Measurements from ENCODE around the gene ATP13A4. TPM values are rescaled to one million over a fixed set of nuclear protein-coding genes. Genes with fewer than 3 reads are reported as not detected.

Gene ATP13A4
- total and polyA plus RNA-seq, 4 donors = 0.10 to 0.15 TPM; not detected in 2

- no peak overlapping the region for H3K4me3 ChIP-seq (ENCODE audit: low read length in 2 of 2)
- no peaks in the 10 kb centered on the region for H3K27me3 ChIP-seq (ENCODE audit: control insufficient read depth in 1 of 2, insufficient read depth in 2 of 2, low read length in 1 of 2)
- ATAC-seq (ENCODE audit: low FRiP score) (no peak), DNase-seq (no peak)
- no peak overlapping the region for H3K27ac ChIP-seq (ENCODE audit: low read depth in 1 of 2, low read length in 2 of 2)
- intact Hi-C loops (cut with DNase I) = no loop called here
- H3K4me1 ChIP-seq (ENCODE audit: control insufficient read depth in 1 of 2, insufficient read depth in 2 of 2, low read length in 2 of 2) = no peaks in the 10 kb centered on the region
- no peaks in the 10 kb centered on the region for H3K9me3 ChIP-seq (ENCODE audit: control insufficient read depth, low read length)
- H3K36me3 ChIP-seq (ENCODE audit: control insufficient read depth in 1 of 2, insufficient read depth in 2 of 2, low read length in 1 of 2) = no peaks in the 10 kb centered on the region
- WGBS, 2 donors = 45 to 57% methylated on average over 2 of the region's 2 CpGs
These were observed 167.1 kb downstream of the ATP13A4 start for GRCh38 chr3:193387596-193387995.

GRCh38 chr3:193378706-193379105, 176.0 kb downstream of the ATP13A4 start, which contains the start of gene ATP13A5:
TSS of gene ATP13A5 (minus strand) at chr3:193378753. CDS start at chr3:193378725, 28 bp downstream.
- 50 to 57% methylated on average over 6 of the region's 6 CpGs for WGBS, 2 donors
- ATAC-seq (ENCODE audit: low FRiP score) = no peak

GRCh38 chr3:193377591-193377990, 177.1 kb downstream of the ATP13A4 start:
- intact Hi-C loops (cut with DNase I) = no loop called here
- WGBS, 2 donors = 17 to 20% methylated on average over 2 of the region's 2 CpGs
- no peak overlapping the region for H3K27ac ChIP-seq (ENCODE audit: low read depth in 1 of 2, low read length in 2 of 2)
- H3K36me3 ChIP-seq (ENCODE audit: control insufficient read depth in 1 of 2, insufficient read depth in 2 of 2, low read length in 1 of 2) = no peaks in the 10 kb centered on the region
- no peak overlapping the region for H3K4me3 ChIP-seq (ENCODE audit: low read length in 2 of 2)
- H3K9me3 ChIP-seq (ENCODE audit: control insufficient read depth, low read length) = no peaks in the 10 kb centered on the region
- H3K4me1 ChIP-seq (ENCODE audit: control insufficient read depth in 1 of 2, insufficient read depth in 2 of 2, low read length in 2 of 2) = no peaks in the 10 kb centered on the region
- no peak for DNase-seq
- H3K27me3 ChIP-seq (ENCODE audit: control insufficient read depth in 1 of 2, insufficient read depth in 2 of 2, low read length in 1 of 2) = no peaks in the 10 kb centered on the region
- no peak for ATAC-seq (ENCODE audit: low FRiP score)

More at GRCh38 chr3:193378706-193379105, 176.0 kb downstream of the ATP13A4 start, which contains the start of gene ATP13A5:
- no peak for DNase-seq
- H3K27me3 ChIP-seq (ENCODE audit: control insufficient read depth in 1 of 2, insufficient read depth in 2 of 2, low read length in 1 of 2) = no peaks in the 10 kb centered on the region
- no peak within 1 kb of the TSS for H3K4me3 ChIP-seq (ENCODE audit: low read length in 2 of 2)
- no peak within 1 kb of the TSS for H3K27ac ChIP-seq (ENCODE audit: low read depth in 1 of 2, low read length in 2 of 2)
- intact Hi-C loops (cut with DNase I) = no loop called here
- H3K9me3 ChIP-seq (ENCODE audit: control insufficient read depth, low read length) = no peaks in the 10 kb centered on the region
- H3K4me1 ChIP-seq (ENCODE audit: control insufficient read depth in 1 of 2, insufficient read depth in 2 of 2, low read length in 2 of 2) = no peaks in the 10 kb centered on the region
- H3K36me3 ChIP-seq (ENCODE audit: control insufficient read depth in 1 of 2, insufficient read depth in 2 of 2, low read length in 1 of 2) = no peaks in the 10 kb centered on the region

- DNase-seq (no peak), ATAC-seq (ENCODE audit: low FRiP score) (no peak)
- H3K4me3 ChIP-seq (ENCODE audit: low read length in 2 of 2) = no peak overlapping the region
- no peak overlapping the region for H3K27ac ChIP-seq (ENCODE audit: low read depth in 1 of 2, low read length in 2 of 2)
- H3K4me1 ChIP-seq (ENCODE audit: control insufficient read depth in 1 of 2, insufficient read depth in 2 of 2, low read length in 2 of 2) = no peaks in the 10 kb centered on the region
- H3K9me3 ChIP-seq (ENCODE audit: control insufficient read depth, low read length) = no peaks in the 10 kb centered on the region
- intact Hi-C loops (cut with DNase I) = no loop called here
- no peaks in the 10 kb centered on the region for H3K27me3 ChIP-seq (ENCODE audit: control insufficient read depth in 1 of 2, insufficient read depth in 2 of 2, low read length in 1 of 2)
- no peaks in the 10 kb centered on the region for H3K36me3 ChIP-seq (ENCODE audit: control insufficient read depth in 1 of 2, insufficient read depth in 2 of 2, low read length in 1 of 2)
- 84 to 90% methylated on average over 8 of the region's 8 CpGs for WGBS, 2 donors
These were observed 179.1 kb downstream of the ATP13A4 start for GRCh38 chr3:193375614-193376013.

- H3K27me3 ChIP-seq (ENCODE audit: control insufficient read depth in 1 of 2, insufficient read depth in 2 of 2, low read length in 1 of 2) = no peaks in the 10 kb centered on the region
- no peak overlapping the region for H3K4me3 ChIP-seq (ENCODE audit: low read length in 2 of 2)
- H3K4me1 ChIP-seq (ENCODE audit: control insufficient read depth in 1 of 2, insufficient read depth in 2 of 2, low read length in 2 of 2) = no peaks in the 10 kb centered on the region
- intact Hi-C loops (cut with DNase I) = no loop called here
- H3K9me3 ChIP-seq (ENCODE audit: control insufficient read depth, low read length) = no peaks in the 10 kb centered on the region
- H3K36me3 ChIP-seq (ENCODE audit: control insufficient read depth in 1 of 2, insufficient read depth in 2 of 2, low read length in 1 of 2) = no peaks in the 10 kb centered on the region
- ATAC-seq (ENCODE audit: low FRiP score) (no peak), DNase-seq (no peak)
- no peak overlapping the region for H3K27ac ChIP-seq (ENCODE audit: low read depth in 1 of 2, low read length in 2 of 2)
These were observed 181.9 kb downstream of the ATP13A4 start for GRCh38 chr3:193372783-193373182.

GRCh38 chr3:193367868-193368267, 186.8 kb downstream of the ATP13A4 start:
- Histone ChIP-seq H3K27ac (ENCODE audit: low read depth in 1 of 2, low read length in 2 of 2) (no peak overlapping the region), H3K36me3 (ENCODE audit: control insufficient read depth in 1 of 2, insufficient read depth in 2 of 2, low read length in 1 of 2) (no peaks in the 10 kb centered on the region), H3K9me3 (ENCODE audit: control insufficient read depth, low read length) (no peaks in the 10 kb centered on the region), H3K4me3 (ENCODE audit: low read length in 2 of 2) (no peak overlapping the region), H3K27me3 (ENCODE audit: control insufficient read depth in 1 of 2, insufficient read depth in 2 of 2, low read length in 1 of 2) (no peaks in the 10 kb centered on the region), H3K4me1 (ENCODE audit: control insufficient read depth in 1 of 2, insufficient read depth in 2 of 2, low read length in 2 of 2) (no peaks in the 10 kb centered on the region)
- DNase-seq (no peak), ATAC-seq (ENCODE audit: low FRiP score) (no peak)
- intact Hi-C loops (cut with DNase I) = no loop called here
- 59 to 73% methylated on average over 1 of the region's 1 CpG for WGBS, 2 donors

- H3K27ac ChIP-seq (ENCODE audit: low read depth in 1 of 2, low read length in 2 of 2) = no peak overlapping the region
These were observed 197.4 kb downstream of the ATP13A4 start for GRCh38 chr3:193357291-193357690.

GRCh38 chr3:193354423-193354822, 200.3 kb downstream of the ATP13A4 start:
- 54 to 60% methylated on average over 5 of the region's 5 CpGs for WGBS, 2 donors
- intact Hi-C loops (cut with DNase I) = no loop called here
- ATAC-seq (ENCODE audit: low FRiP score) = no peak

More at GRCh38 chr3:193357291-193357690, 197.4 kb downstream of the ATP13A4 start:
- DNase-seq (no peak), ATAC-seq (ENCODE audit: low FRiP score) (no peak)
- peaks cover 2% of the 10 kb centered on the region for H3K9me3 ChIP-seq (ENCODE audit: control insufficient read depth, low read length)
- WGBS, 2 donors = 70 to 78% methylated on average over 3 of the region's 3 CpGs
- intact Hi-C loops (cut with DNase I) = no loop called here
- no peak overlapping the region for H3K4me3 ChIP-seq (ENCODE audit: low read length in 2 of 2)
- H3K36me3 ChIP-seq (ENCODE audit: control insufficient read depth in 1 of 2, insufficient read depth in 2 of 2, low read length in 1 of 2) = no peaks in the 10 kb centered on the region
- H3K4me1 ChIP-seq (ENCODE audit: control insufficient read depth in 1 of 2, insufficient read depth in 2 of 2, low read length in 2 of 2) = no peaks in the 10 kb centered on the region
- no peaks in the 10 kb centered on the region for H3K27me3 ChIP-seq (ENCODE audit: control insufficient read depth in 1 of 2, insufficient read depth in 2 of 2, low read length in 1 of 2)

More at GRCh38 chr3:193354423-193354822, 200.3 kb downstream of the ATP13A4 start:
- Histone ChIP-seq H3K27ac (ENCODE audit: low read depth in 1 of 2, low read length in 2 of 2) (no peak overlapping the region), H3K4me1 (ENCODE audit: control insufficient read depth in 1 of 2, insufficient read depth in 2 of 2, low read length in 2 of 2) (no peaks in the 10 kb centered on the region), H3K9me3 (ENCODE audit: control insufficient read depth, low read length) (peaks cover 2% of the 10 kb centered on the region), H3K27me3 (ENCODE audit: control insufficient read depth in 1 of 2, insufficient read depth in 2 of 2, low read length in 1 of 2) (no peaks in the 10 kb centered on the region), H3K36me3 (ENCODE audit: control insufficient read depth in 1 of 2, insufficient read depth in 2 of 2, low read length in 1 of 2) (no peaks in the 10 kb centered on the region), H3K4me3 (ENCODE audit: low read length in 2 of 2) (no peak overlapping the region)
- no peak for DNase-seq
